ENCODE data around the gene F12.

Gene F12

GRCh38 chr5:177409043-177409801, at the start of gene F12:
Gene F12 (minus strand): TSS chr5:177409564. CDS start chr5:177409527, 37 bp downstream.
- Histone ChIP-seq H3K27me3 (ENCODE audit: insufficient read depth, low read length) (peaks cover 15% of the 10 kb centered on the region), H3K4me1 (ENCODE audit: insufficient read depth, low read length) (peaks cover 4% of the 10 kb centered on the region), H2AFZ (ENCODE audit: low read depth, low read length) (no peak within 1 kb of the TSS)

DNA sequence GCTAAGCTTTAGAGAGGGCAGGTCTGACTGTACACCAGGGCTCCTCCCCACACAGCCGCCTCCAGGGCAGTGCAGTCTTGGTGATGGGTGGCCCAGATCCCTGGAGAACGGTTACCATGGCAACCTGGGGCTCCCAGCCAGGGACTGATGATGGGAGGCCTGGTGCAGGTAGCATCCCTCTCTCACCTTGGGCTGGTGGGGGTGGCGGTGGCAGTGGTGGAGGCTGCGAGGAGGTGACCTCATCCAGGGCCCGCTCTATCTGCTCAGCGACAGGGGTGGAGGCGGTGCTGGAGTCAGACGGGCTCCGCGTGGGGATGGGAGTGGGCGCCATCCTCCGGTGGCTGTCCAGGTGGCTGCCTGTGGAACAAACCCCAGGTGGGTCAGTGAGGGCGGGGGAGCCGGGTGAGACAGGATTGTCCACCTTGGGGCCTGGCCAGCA, 49.6 kb upstream of the F12 start:
- H2AFZ ChIP-seq (ENCODE audit: low read depth, low read length), result no peak overlapping the region
- H3K36me3 ChIP-seq (ENCODE audit: insufficient read depth, low read length), result peaks cover 68% of the 10 kb centered on the region
- peaks cover 42% of the 10 kb centered on the region for H3K4me1 ChIP-seq (ENCODE audit: insufficient read depth, low read length)
- no peaks in the 10 kb centered on the region for H3K27me3 ChIP-seq (ENCODE audit: insufficient read depth, low read length)
- H3K4me3 ChIP-seq (ENCODE audit: low read length), result no peak overlapping the region
- H3K9me3 ChIP-seq (ENCODE audit: low read length), result no peaks in the 10 kb centered on the region

More at GRCh38 chr5:177409043-177409801, at the start of gene F12:
- Histone ChIP-seq H3K4me3 (ENCODE audit: low read length) (no peak within 1 kb of the TSS), H3K36me3 (ENCODE audit: insufficient read depth, low read length) (no peaks in the 10 kb centered on the region), H3K9me3 (ENCODE audit: low read length) (no peaks in the 10 kb centered on the region)

DNA sequence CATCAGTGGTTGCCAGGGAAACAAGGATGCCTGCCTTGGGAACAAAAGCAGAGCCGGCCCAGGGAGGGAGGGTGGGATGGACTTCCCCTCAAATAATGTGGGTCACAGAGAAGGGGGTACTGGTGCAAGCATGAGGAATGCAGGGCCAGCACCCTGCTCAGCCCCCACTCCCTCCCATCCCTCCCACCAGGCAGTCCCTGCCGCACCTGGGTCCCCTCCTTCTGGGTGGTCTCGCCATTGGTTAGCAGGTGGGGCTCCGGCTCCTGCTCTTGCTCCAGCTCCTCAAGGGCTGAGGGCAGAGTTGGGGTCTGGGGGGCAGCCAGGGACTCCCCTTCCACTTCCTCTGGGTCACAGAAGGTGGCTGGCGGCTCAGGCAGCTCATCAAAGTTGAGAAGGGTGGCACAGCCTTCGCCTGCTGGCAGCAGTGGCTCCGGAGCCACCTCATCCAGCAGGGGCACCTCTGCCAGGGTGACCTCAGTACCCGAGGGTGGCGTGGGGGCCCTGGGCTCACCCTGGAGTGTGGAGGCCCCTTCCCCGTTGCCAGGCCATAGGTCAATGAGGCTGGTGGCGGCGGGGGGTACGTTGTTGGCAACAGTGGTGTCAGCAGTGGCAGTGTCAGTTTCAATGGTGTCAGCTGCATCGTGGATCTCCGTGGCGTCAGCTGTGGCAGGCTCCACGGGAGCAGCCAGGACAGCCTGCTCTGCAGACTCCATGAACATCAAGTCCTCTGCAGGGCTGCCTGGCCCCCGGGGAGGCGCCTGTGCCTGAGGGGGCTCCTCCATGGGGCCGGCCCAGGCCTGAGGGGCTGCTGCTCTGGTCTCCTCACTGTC, 48.7 kb upstream of the F12 start:
- Histone ChIP-seq H3K4me1 (ENCODE audit: insufficient read depth, low read length) (peaks cover 42% of the 10 kb centered on the region), H3K9me3 (ENCODE audit: low read length) (no peaks in the 10 kb centered on the region), H3K4me3 (ENCODE audit: low read length) (no peak overlapping the region), H2AFZ (ENCODE audit: low read depth, low read length) (no peak overlapping the region), H3K27me3 (ENCODE audit: insufficient read depth, low read length) (no peaks in the 10 kb centered on the region), H3K36me3 (ENCODE audit: insufficient read depth, low read length) (peaks cover 68% of the 10 kb centered on the region)

DNA sequence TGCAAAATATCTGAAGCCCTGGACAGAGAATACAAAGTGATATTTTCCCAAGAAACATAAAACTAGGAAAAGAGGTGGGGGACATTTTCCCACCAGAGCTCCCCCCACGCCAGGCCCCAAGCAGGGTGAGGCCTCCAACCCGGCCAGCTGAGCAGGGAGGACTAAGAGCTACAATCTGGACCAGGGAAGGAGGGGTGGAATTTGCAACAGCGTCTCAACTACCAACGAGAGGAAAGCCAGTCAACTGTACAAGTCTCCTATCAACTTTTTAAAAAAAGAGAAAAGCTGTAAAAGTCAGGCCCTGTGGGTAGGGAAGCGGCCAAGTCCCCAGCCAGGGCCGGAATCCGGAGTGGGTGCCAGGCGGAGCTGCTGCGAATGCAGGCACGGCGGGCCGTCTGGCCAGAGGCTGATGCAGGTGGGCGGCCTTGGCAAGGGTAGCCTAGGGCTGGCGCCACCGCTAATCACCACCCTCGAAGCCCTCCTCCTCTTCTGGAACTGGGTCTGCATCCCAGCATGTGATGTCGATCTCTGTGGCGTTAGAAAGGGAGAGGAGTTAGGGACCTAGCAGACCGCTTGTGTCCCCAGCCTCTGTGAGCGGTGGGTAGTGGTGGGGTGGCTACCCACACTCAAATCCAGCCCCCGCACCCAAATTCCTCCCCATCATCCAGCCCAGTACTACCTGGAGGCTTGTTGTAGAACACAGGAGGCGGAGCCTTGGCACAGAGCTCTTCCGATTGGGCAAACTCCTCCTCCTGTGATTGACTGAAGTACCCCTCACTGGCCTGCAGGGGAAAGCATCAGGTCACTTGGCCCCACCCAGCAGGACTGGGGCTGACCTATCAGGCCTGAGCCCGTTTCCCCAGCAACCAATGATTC, 47.9 kb upstream of the F12 start:
- no peaks in the 10 kb centered on the region for H3K9me3 ChIP-seq (ENCODE audit: low read length)
- H3K36me3 ChIP-seq (ENCODE audit: insufficient read depth, low read length), result peaks cover 68% of the 10 kb centered on the region
- no peak overlapping the region for H3K4me3 ChIP-seq (ENCODE audit: low read length)
- no peaks in the 10 kb centered on the region for H3K27me3 ChIP-seq (ENCODE audit: insufficient read depth, low read length)
- peaks cover 44% of the 10 kb centered on the region for H3K4me1 ChIP-seq (ENCODE audit: insufficient read depth, low read length)
- H2AFZ ChIP-seq (ENCODE audit: low read depth, low read length), result no peak overlapping the region

- Histone ChIP-seq H2AFZ (ENCODE audit: low read depth, low read length) (no peak overlapping the region), H3K4me1 (ENCODE audit: insufficient read depth, low read length) (peaks cover 44% of the 10 kb centered on the region), H3K27me3 (ENCODE audit: insufficient read depth, low read length) (no peaks in the 10 kb centered on the region), H3K4me3 (ENCODE audit: low read length) (no peak overlapping the region), H3K36me3 (ENCODE audit: insufficient read depth, low read length) (peaks cover 66% of the 10 kb centered on the region), H3K9me3 (ENCODE audit: low read length) (no peaks in the 10 kb centered on the region)
These were observed 47.2 kb upstream of the F12 start for GRCh38 chr5:177456591-177456964.

DNA sequence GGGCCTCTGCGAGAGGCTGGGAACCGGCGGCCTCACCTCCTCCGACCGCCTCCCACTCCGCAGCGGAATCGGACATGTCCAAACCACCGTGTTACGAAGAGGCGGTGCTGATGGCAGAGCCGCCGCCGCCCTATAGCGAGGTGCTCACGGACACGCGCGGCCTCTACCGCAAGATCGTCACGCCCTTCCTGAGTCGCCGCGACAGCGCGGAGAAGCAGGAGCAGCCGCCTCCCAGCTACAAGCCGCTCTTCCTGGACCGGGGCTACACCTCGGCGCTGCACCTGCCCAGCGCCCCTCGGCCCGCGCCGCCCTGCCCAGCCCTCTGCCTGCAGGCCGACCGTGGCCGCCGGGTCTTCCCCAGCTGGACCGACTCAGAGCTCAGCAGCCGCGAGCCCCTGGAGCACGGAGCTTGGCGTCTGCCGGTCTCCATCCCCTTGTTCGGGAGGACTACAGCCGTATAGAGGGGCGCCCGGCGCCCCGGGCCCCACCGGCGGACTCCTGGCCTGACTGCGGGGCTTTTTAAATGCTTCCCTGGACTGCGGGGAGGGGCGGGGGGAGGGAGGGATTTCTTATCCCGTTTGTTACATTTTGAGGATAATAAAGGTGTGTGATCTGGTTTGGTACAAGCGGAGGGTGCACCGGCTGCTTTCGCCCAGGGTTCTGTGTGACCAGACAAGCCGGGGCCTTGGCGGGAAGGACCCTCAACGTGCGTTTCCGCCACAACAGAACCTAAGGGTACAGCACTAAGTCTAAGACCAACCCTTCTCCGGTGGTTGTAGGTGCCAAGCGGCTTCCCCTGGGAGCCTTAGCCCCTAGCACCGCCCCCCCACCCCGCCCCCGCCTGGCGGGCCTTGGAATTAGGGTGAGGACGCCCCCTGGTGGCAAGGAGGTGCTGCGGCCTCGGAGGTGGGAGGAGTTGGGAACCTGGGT, 46.6 kb upstream of the F12 start:
- Histone ChIP-seq H3K9me3 (ENCODE audit: low read length) (no peaks in the 10 kb centered on the region), H2AFZ (ENCODE audit: low read depth, low read length) (no peak overlapping the region), H3K4me3 (ENCODE audit: low read length) (no peak overlapping the region), H3K27me3 (ENCODE audit: insufficient read depth, low read length) (no peaks in the 10 kb centered on the region), H3K36me3 (ENCODE audit: insufficient read depth, low read length) (peaks cover 62% of the 10 kb centered on the region), H3K4me1 (ENCODE audit: insufficient read depth, low read length) (peaks cover 44% of the 10 kb centered on the region)

- peaks cover 55% of the 10 kb centered on the region for H3K36me3 ChIP-seq (ENCODE audit: insufficient read depth, low read length)
- H3K4me3 ChIP-seq (ENCODE audit: low read length), result no peak overlapping the region
These were observed 45.8 kb upstream of the F12 start for GRCh38 chr5:177455036-177455660.

DNA sequence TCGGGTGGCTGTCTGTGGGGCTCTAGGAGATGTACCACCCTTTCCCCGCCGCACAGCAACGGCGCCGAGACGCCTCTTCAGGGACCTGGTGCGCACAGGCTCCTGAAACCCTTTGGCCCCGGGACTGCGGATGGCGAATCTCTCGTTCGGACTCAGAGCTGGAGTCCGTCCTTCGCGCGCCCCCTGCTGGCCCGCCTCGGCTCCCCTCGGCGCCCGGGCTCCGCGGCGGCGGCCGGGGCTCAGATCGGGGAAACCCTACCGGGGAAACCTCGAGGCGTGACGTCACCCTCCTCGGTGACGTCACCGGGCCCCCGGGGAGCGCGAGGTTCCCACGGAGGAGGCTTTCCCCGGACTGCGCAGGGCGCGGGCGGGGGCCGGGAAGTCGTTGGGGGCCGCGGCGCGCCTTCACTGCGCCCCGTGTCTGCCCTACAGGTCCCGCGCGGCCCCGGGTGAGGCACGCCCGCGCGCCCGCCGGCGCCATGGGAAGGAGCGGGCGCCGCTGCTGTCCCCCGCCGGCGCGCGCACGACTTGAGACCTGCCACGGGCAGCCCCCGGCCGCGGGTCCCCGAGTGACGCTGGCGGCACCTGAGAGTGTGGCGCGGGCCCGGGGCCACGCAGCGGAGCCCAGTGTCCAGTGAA, 45.2 kb upstream of the F12 start:
- Histone ChIP-seq H2AFZ (ENCODE audit: low read depth, low read length) (no peak overlapping the region), H3K36me3 (ENCODE audit: insufficient read depth, low read length) (peaks cover 50% of the 10 kb centered on the region), H3K4me3 (ENCODE audit: low read length) (no peak overlapping the region), H3K4me1 (ENCODE audit: insufficient read depth, low read length) (peaks cover 44% of the 10 kb centered on the region), H3K9me3 (ENCODE audit: low read length) (no peaks in the 10 kb centered on the region), H3K27me3 (ENCODE audit: insufficient read depth, low read length) (no peaks in the 10 kb centered on the region)

More at GRCh38 chr5:177455036-177455660, 45.8 kb upstream of the F12 start:
- H3K4me1 ChIP-seq (ENCODE audit: insufficient read depth, low read length), result peaks cover 44% of the 10 kb centered on the region
- H3K27me3 ChIP-seq (ENCODE audit: insufficient read depth, low read length), result no peaks in the 10 kb centered on the region
- no peak overlapping the region for H2AFZ ChIP-seq (ENCODE audit: low read depth, low read length)
- no peaks in the 10 kb centered on the region for H3K9me3 ChIP-seq (ENCODE audit: low read length)

DNA sequence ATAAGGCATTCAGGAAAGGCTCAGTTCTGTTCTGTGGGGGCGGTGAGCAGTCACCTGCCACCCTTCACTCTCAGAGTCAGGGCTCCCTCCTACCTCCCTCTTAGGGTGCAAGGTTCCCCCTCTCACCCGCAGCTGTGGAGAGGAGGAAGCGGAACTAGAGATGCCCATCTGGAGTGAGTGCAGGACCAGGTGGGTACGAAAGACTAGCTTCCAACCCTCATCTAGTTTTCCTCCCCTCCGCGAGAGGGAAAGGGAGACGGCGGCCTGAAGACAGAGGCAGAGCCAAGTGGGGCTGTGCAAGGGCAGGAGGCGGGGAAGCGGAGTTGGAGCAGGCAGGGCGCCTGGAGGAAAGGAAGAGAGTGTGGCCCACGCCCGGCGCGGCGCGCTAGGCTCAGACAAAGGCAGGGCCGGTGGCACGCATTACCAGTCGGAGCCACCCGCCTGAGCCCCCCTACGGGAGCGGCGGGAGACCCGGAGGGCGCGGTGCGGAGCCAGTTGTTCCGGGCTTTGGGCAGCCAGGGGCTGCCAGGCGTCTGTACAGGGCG, 44.6 kb upstream of the F12 start:
- Histone ChIP-seq H3K4me1 (ENCODE audit: insufficient read depth, low read length) (peaks cover 44% of the 10 kb centered on the region), H3K36me3 (ENCODE audit: insufficient read depth, low read length) (peaks cover 44% of the 10 kb centered on the region), H3K9me3 (ENCODE audit: low read length) (no peaks in the 10 kb centered on the region), H2AFZ (ENCODE audit: low read depth, low read length) (no peak overlapping the region), H3K4me3 (ENCODE audit: low read length) (no peak overlapping the region), H3K27me3 (ENCODE audit: insufficient read depth, low read length) (no peaks in the 10 kb centered on the region)

DNA sequence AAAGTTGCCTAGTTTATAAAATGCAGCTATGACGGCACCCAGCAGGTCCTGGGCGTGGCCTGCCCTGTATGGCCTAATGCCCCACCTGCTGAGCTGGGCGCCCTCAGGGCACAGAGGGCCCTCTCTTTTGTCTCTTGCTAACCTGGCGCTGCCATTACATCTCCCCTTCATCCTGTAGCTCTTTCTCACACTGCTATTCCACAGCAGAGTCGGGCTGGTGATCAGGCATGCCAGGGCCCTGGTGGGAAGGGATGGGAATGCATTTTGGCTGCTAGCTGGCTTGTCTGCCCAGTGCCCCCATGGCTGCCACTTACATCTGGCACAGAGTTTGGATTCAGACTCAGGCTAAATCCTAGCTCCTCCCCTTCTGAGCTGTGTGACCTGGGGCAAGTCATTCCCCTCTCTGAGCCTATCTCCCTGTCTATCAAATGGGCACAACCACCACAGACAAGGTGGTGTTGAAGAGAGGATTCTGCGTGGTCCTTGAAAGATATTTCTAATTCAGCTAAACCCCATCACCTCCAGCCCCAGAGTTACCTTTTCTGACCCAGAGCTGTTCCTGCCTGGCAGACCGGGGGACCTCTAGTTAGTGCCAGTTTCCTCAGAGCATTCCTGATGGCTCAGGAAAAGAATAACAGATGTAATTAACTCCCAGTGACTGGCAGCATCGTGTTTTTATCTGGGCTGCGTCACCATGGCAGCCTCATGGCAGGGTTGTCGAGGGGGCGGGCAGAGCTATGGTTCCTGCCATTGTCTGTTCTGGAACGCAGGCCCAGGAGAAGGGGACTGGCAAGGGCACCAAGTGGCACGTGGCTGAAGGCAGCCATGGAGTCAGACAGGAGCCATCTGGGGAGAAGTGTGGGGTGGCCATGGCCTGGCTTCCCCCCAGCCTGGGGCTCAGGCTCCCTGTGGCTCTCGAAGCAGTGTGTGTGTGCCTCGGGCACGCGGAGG, 43.6 kb upstream of the F12 start:
- Histone ChIP-seq H2AFZ (ENCODE audit: low read depth, low read length) (no peak overlapping the region), H3K9me3 (ENCODE audit: low read length) (no peaks in the 10 kb centered on the region), H3K4me1 (ENCODE audit: insufficient read depth, low read length) (peaks cover 44% of the 10 kb centered on the region), H3K27me3 (ENCODE audit: insufficient read depth, low read length) (no peaks in the 10 kb centered on the region), H3K36me3 (ENCODE audit: insufficient read depth, low read length) (peaks cover 35% of the 10 kb centered on the region), H3K4me3 (ENCODE audit: low read length) (no peak overlapping the region)

Measured in neuron (in vitro differentiated cells).